ENCODE data around the gene KBTBD4. TPM values are rescaled to one million over a fixed set of nuclear protein-coding genes. Genes with fewer than 3 reads are reported as not detected.

The KBTBD4 gene
- total and polyA plus RNA-seq, 2 of the 8 experiments (the other 6 are each of a cell fraction or from before 2014, with no cell fraction given): 12.0 to 19.5 TPM

GRCh38 chr11:47589118-47589517, 10.3 kb upstream of the KBTBD4 start (continued):
- TF ChIP-seq CHD7 (IDR thresholded peaks at IDR 0.05; ENCODE audit: insufficient replicate concordance, low read length): no peak
- TF ChIP-seq CBX8 (IDR thresholded peaks at IDR 0.05; ENCODE audit: borderline replicate concordance, low read depth, low read length): no peak
- TF ChIP-seq EGR1 (IDR thresholded peaks at IDR 0.05; ENCODE audit: borderline replicate concordance, low read depth, low read length): no peak
- no peak for TF ChIP-seq POLR2A (IDR thresholded peaks at IDR 0.05; ENCODE audit: control extremely low read depth in 1 of 2, low read depth in 2 of 2, low read length in 2 of 2)
